Measurements from ENCODE around the gene KIF1A.

DNA sequence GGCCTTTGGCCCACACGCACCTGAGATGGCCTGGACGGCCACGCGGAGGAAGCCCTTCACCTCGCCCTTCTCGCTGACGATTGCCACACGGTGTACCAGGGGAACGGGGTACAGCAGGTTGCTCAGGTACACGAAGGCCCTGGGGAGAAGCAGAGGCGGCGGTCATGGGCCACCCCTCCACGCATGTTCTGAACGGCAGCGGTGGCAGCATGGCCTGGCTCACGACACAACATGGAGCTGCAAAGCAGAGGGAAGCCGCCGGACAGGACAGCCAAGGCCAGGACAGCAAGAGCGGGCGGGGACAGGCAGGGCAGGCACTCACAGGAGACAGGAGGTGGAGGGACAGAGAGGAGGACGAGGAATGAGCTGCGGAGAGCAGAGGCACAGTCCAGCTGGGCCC is 69.6 kb downstream of the KIF1A start:
- no peak for TF ChIP-seq POLR2AphosphoS5 (IDR thresholded peaks at IDR 0.05; ENCODE audit: low read depth, low read length)
- TF ChIP-seq, protein P1, sequence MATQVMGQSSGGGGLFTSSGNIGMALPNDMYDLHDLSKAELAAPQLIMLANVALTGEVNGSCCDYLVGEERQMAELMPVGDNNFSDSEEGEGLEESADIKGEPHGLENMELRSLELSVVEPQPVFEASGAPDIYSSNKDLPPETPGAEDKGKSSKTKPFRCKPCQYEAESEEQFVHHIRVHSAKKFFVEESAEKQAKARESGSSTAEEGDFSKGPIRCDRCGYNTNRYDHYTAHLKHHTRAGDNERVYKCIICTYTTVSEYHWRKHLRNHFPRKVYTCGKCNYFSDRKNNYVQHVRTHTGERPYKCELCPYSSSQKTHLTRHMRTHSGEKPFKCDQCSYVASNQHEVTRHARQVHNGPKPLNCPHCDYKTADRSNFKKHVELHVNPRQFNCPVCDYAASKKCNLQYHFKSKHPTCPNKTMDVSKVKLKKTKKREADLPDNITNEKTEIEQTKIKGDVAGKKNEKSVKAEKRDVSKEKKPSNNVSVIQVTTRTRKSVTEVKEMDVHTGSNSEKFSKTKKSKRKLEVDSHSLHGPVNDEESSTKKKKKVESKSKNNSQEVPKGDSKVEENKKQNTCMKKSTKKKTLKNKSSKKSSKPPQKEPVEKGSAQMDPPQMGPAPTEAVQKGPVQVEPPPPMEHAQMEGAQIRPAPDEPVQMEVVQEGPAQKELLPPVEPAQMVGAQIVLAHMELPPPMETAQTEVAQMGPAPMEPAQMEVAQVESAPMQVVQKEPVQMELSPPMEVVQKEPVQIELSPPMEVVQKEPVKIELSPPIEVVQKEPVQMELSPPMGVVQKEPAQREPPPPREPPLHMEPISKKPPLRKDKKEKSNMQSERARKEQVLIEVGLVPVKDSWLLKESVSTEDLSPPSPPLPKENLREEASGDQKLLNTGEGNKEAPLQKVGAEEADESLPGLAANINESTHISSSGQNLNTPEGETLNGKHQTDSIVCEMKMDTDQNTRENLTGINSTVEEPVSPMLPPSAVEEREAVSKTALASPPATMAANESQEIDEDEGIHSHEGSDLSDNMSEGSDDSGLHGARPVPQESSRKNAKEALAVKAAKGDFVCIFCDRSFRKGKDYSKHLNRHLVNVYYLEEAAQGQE (IDR thresholded peaks at IDR 0.05; ENCODE audit: insufficient read depth in 1 of 2, low read depth in 2 of 2, low read length in 2 of 2) = no peak
- no peak for TF ChIP-seq FOXP2 (optimal IDR thresholded peaks at IDR 0.05; ENCODE audit: borderline replicate concordance, extremely low read depth, extremely low read length, insufficient read depth)
- no peak for TF ChIP-seq SIN3A (IDR thresholded peaks at IDR 0.05; ENCODE audit: borderline replicate concordance, insufficient read depth, low read length)
- TF ChIP-seq TAF1 (IDR thresholded peaks at IDR 0.05; ENCODE audit: borderline replicate concordance, insufficient read depth, low read length) = no peak
